Dedifferentiated amniotic fluid mesenchymal stem cell (primary cell): Measurements from ENCODE around the gene EXOC1.

ENCODE experiments used
- DNase-seq: peaks from one replicate; pipeline ENCODE4 v3.0.0-alpha.2; 2016; ENCODE audit errors: extremely low spot score

EXOC1 gene

GRCh38 chr4:55949482-55949802 is 96.0 kb downstream of the EXOC1 start:
- no peak for DNase-seq

DNA sequence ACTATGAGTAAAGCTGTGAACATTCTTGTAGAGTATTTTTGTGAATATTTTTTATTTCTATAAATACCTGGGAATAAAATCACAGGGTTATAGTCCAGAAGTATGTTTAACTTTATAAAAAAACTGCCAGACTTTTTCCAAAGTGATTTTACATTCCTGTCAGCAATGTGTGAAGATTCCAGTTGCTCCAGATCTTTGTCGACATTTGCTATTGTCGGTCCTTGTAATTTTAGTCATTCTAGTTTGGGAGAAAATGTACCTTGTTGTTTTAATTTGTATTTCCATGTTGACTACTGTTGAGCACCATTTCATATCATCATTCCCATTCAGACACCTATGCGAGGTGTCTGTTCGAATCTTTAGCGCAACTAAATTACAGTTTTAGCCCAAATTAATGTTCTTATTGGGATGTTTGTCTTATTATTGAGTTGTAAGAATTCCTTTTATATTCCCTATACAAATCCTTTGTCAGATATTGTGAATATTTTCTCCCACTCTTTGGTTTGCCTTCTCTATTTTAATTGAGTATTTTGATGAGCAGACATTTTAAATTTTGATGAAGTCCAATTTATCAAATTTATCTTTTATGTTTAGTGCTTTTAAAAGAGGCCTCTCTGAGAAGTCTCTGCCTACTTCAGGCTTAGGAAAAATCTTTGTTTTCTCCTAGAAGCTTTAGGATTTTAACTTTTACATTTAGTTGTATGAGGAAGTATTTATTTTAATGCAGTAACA is 97.9 kb downstream of the EXOC1 start:
- no peak for DNase-seq
